ENCODE results near the gene HLA-DOB.

GRCh38 chr6:32792901-32793435 is 23.8 kb downstream of the HLA-DOB start:
- no peak for TF ChIP-seq CTCF (conservative IDR thresholded peaks at IDR 0.05)
- TF ChIP-seq ZFX (IDR thresholded peaks at IDR 0.05): no peak
